Fibroblast of lung (primary cell): ENCODE data around the gene CCDC85C. TPM values are rescaled to one million over a fixed set of nuclear protein-coding genes. Genes with fewer than 3 reads are reported as not detected.

ENCODE experiments used
- DNase-seq, 2 donors: peaks; one replicate each; pipeline versions ENCODE4 v3.0.0 to v3.0.0-alpha.2; 2010; ENCODE audit warnings: low read depth in 2 of 2
- H2AFZ ChIP-seq: 2 replicates; pipeline ENCODE4 v1.5.1; 2012; ENCODE audit warnings: low read length, control low read depth, inconsistent platforms
- H3K27ac ChIP-seq: 2 replicates; pipeline ENCODE4 v1.5.1; 2011; ENCODE audit warnings: low read length, control low read depth; ENCODE audit not compliant: insufficient read depth
- H3K27me3 ChIP-seq: 2 replicates; pipeline ENCODE4 v1.5.1; 2011; ENCODE audit warnings: mild to moderate bottlenecking, low read length; ENCODE audit not compliant: control insufficient read depth, insufficient read depth
- H3K36me3 ChIP-seq: 2 replicates; pipeline ENCODE4 v1.5.1; 2011; ENCODE audit warnings: low read length; ENCODE audit not compliant: control insufficient read depth, insufficient read depth
- H3K4me1 ChIP-seq: 2 replicates; pipeline ENCODE4 v1.5.1; 2011; ENCODE audit warnings: low read length; ENCODE audit not compliant: control insufficient read depth, insufficient read depth; ENCODE audit errors: extremely low read depth
- H3K4me2 ChIP-seq: 2 replicates; pipeline ENCODE4 v1.5.1; 2011; ENCODE audit warnings: low read length, control low read depth; ENCODE audit not compliant: insufficient read depth; ENCODE audit errors: extremely low read depth
- H3K4me3 ChIP-seq, 4 experiments: fragments of 200-600 bp in 1 of 4; sonication (generic) in 1 of 4; replicated peaks in 1 of 4; 2 replicates each; pipeline ENCODE4 v1.5.1; 2011 to 2016; ENCODE audit warnings: low read length in 4 of 4, low read depth in 3 of 4, mild to moderate bottlenecking in 3 of 4, control low read depth in 2 of 4, inconsistent platforms in 1 of 4, mixed read lengths in 1 of 4; ENCODE audit not compliant: insufficient read depth in 1 of 4; ENCODE audit errors: control extremely low read depth in 1 of 4
- H3K79me2 ChIP-seq: 2 replicates; pipeline ENCODE4 v1.5.1; 2012; ENCODE audit warnings: mild to moderate bottlenecking, low read length, inconsistent platforms; ENCODE audit not compliant: control insufficient read depth, insufficient read depth
- H3K9ac ChIP-seq: 2 replicates; pipeline ENCODE4 v1.5.1; 2011; ENCODE audit warnings: mild to moderate bottlenecking, low read length, control low read depth; ENCODE audit not compliant: insufficient read depth
- H3K9me3 ChIP-seq: 2 replicates; pipeline ENCODE4 v1.5.1; 2012; ENCODE audit warnings: low read depth, low read length; ENCODE audit not compliant: control insufficient read depth, insufficient read depth
- H4K20me1 ChIP-seq: 2 replicates; pipeline ENCODE4 v1.5.1; 2011; ENCODE audit warnings: low read length; ENCODE audit not compliant: control insufficient read depth, insufficient read depth; ENCODE audit errors: extremely low read depth
- CTCF ChIP-seq, 2 donors: IDR thresholded peaks in 1 of 2; conservative IDR thresholded peaks in 1 of 2; 1 replicate in 1 of 2; 2 replicates in 1 of 2; pipeline ENCODE4 v1.5.1; 2011 to 2012; ENCODE audit warnings: low read length in 2 of 2, control low read depth in 1 of 2, inconsistent platforms in 1 of 2, low read depth in 1 of 2, mild to moderate bottlenecking in 1 of 2
- EZH2 ChIP-seq: IDR thresholded peaks from 2 replicates; pipeline ENCODE4 v1.5.1; 2012; ENCODE audit warnings: low read length, control low read depth, mild to moderate bottlenecking; ENCODE audit errors: missing control alignments
- polyA minus RNA-seq: library from RNA; depleted of rRNA, polyadenylated mRNA; stranded (reverse); fragments of >200 nt; gene quantifications from 2 replicates; pipeline ENCODE4 v1.2.3, GENCODE V29; 2011; ENCODE audit warnings: low replicate concordance
- polyA plus RNA-seq, 2 donors: library from polyadenylated mRNA; depleted of rRNA in 1 of 2; stranded (reverse) in 1 of 2; unstranded in 1 of 2; fragments of >200 nt; gene quantifications; 2 replicates each; pipeline ENCODE4 v1.2.1, GENCODE V29; 2011 to 2012; ENCODE audit warnings: missing spikeins in 1 of 2
- total RNA-seq: library from RNA; depleted of rRNA; stranded (reverse); fragments of >200 nt; gene quantifications from 2 replicates; pipeline ENCODE4 v1.2.1, GENCODE V29; 2014

Gene CCDC85C
- total RNA-seq (2.6 and 9.6 TPM in 2 replicates), polyA plus RNA-seq (4.6 and 8.3 TPM in 2 replicates), polyA minus RNA-seq (10.7 and 17.9 TPM in 2 replicates)
- 7.1 and 14.6 TPM in 2 replicates for polyA plus RNA-seq (2012)

- Histone ChIP-seq H3K27ac (peak within 1 kb of the TSS; percentile 56), H4K20me1 (no peaks in the 10 kb centered on the region), H3K9ac (peak within 1 kb of the TSS; percentile 57), H2AFZ (peak within 1 kb of the TSS; percentile 40), H3K4me1 (peaks cover 3% of the 10 kb centered on the region), H3K79me2 (peaks cover 36% of the 10 kb centered on the region), H3K4me3 (peak within 1 kb of the TSS; percentile 59 to 78 (median 68)), H3K36me3 (no peaks in the 10 kb centered on the region), H3K27me3 (no peaks in the 10 kb centered on the region), H3K4me2 (peak within 1 kb of the TSS; percentile 90), H3K9me3 (no peaks in the 10 kb centered on the region)
- no peak for TF ChIP-seq EZH2
- TF ChIP-seq CTCF (conservative IDR thresholded peaks at IDR 0.05 in 1 of 2, IDR thresholded peaks at IDR 0.05 in 1 of 2; ENCODE audit: low read depth in 1 of 2, low read length in 2 of 2): no peak
- DNase-seq: peak in 1 of 2 donors; percentile 68
Measured at GRCh38 chr14:99603471-99604277, at the start of gene CCDC85C. Gene CCDC85C, minus strand, starts transcription at chr14:99604207. Its CDS starts 248 bp downstream, at chr14:99603959.

DNA sequence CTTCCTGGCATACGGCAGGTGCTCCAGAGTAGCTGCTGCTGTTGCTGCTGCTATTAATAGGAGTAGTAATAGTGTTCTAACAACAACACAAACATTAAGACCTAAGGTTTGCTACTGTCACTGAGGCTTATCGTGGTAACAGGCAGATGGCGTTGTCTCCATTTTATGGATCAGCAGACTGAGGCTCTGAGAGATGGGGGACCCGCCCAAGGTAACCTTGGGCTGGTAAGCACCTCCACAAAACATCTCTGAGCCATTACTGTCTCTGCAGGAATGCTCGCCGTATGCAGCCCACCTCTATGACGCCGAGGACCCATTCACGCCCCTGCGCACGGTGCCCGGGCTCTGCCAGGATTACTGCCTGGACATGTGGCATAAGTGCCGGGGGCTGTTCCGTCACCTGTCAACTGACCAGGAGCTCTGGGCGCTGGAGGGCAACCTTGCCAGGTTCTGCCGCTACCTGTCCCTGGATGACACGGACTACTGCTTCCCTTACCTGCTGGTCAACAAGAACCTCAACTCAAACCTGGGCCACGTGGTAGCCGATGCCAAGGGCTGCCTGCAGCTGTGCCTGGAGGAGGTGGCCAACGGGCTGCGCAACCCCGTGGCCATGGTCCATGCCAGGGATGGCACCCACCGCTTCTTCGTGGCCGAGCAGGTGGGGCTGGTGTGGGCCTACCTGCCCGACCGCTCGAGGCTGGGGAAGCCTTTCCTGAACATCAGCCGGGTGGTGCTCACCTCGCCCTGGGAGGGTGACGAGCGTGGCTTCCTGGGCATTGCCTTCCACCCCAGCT, 48.1 kb upstream of the CCDC85C start:
- Histone ChIP-seq H3K9me3 (no peaks in the 10 kb centered on the region), H3K9ac (no peak overlapping the region), H4K20me1 (no peaks in the 10 kb centered on the region), H3K36me3 (no peaks in the 10 kb centered on the region), H2AFZ (no peak overlapping the region), H3K4me3 (no peak overlapping the region), H3K4me1 (no peaks in the 10 kb centered on the region), H3K27me3 (no peaks in the 10 kb centered on the region), H3K27ac (no peak overlapping the region), H3K79me2 (no peaks in the 10 kb centered on the region), H3K4me2 (no peak overlapping the region)
- no peak for DNase-seq
- no peak for TF ChIP-seq CTCF (conservative IDR thresholded peaks at IDR 0.05 in 1 of 2, IDR thresholded peaks at IDR 0.05 in 1 of 2; ENCODE audit: low read depth in 1 of 2, low read length in 2 of 2)
- no peak for TF ChIP-seq EZH2

DNA sequence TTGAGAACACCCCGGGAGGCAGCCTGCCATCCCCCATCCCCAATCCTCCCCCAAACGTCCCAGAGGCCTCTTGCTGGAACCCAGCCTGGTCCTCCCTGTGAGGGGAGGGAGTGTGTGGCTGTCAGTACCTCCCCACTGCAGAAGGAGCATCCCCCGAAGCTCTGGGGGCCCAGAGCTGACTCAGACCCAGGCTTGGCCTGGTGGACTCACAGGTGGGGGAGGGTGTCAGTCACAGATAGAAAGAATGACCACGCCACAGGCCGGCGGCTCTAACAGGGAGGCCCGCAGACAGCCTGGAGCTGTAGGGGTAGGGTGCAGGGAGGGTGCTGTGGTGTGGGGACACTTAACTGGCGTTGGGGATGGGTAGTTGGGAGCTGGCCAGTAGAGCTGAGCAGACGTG, 46.2 kb upstream of the CCDC85C start:
- Histone ChIP-seq H3K27me3 (no peaks in the 10 kb centered on the region), H3K27ac (no peak overlapping the region), H3K79me2 (no peaks in the 10 kb centered on the region), H3K4me3 (no peak overlapping the region), H4K20me1 (no peaks in the 10 kb centered on the region), H3K9me3 (no peaks in the 10 kb centered on the region), H3K4me1 (no peaks in the 10 kb centered on the region), H2AFZ (no peak overlapping the region), H3K4me2 (no peak overlapping the region), H3K9ac (no peak overlapping the region), H3K36me3 (no peaks in the 10 kb centered on the region)
- TF ChIP-seq EZH2 (no peak), CTCF (conservative IDR thresholded peaks at IDR 0.05 in 1 of 2, IDR thresholded peaks at IDR 0.05 in 1 of 2; ENCODE audit: low read depth in 1 of 2, low read length in 2 of 2) (no peak)
- DNase-seq: no peak
